Neural crest cell (in vitro differentiated cells): ENCODE measurements around the gene DUSP22. TPM values are rescaled to one million over a fixed set of nuclear protein-coding genes. Genes with fewer than 3 reads are reported as not detected.

Source experiments
- DNase-seq: peaks from one replicate; pipeline ENCODE4 v3.0.0; 2021; ENCODE audit warnings: low read depth, mixed read lengths, low spot score
- H3K27ac Mint-ChIP-seq: one replicate; pipeline ENCODE4 v1.8.0; 2021; ENCODE audit warnings: mild to moderate bottlenecking, mixed read lengths; ENCODE audit not compliant: unreplicated experiment
- H3K27me3 Mint-ChIP-seq: 2 replicates; pipeline ENCODE4 v1.8.0; 2021; ENCODE audit warnings: low read depth, mild to moderate bottlenecking, mixed read lengths
- H3K36me3 Mint-ChIP-seq: 2 replicates; pipeline ENCODE4 v1.8.0; 2021; ENCODE audit warnings: low read depth, mild to moderate bottlenecking, mixed read lengths
- H3K4me1 Mint-ChIP-seq: 2 replicates; pipeline ENCODE4 v1.8.0; 2021; ENCODE audit warnings: mixed read lengths
- H3K4me3 Mint-ChIP-seq: one replicate; pipeline ENCODE4 v1.8.0; 2021; ENCODE audit warnings: mild to moderate bottlenecking, mixed read lengths
- H3K9me3 Mint-ChIP-seq: 2 replicates; pipeline ENCODE4 v1.8.0; 2021; ENCODE audit warnings: mixed read lengths
- CTCF ChIP-seq: fragments of 200-600 bp; sonication (generic); conservative IDR thresholded peaks from 2 replicates; pipeline ENCODE4 v1.5.0; 2021; ENCODE audit warnings: antibody characterized with exemption, mild to moderate bottlenecking
- total RNA-seq: library from RNA; stranded (reverse); gene quantifications from 2 replicates; pipeline ENCODE4 v1.2.1, GENCODE V29; 2021

The DUSP22 gene
- total RNA-seq, 1 donor from 2014 or later, result 35.1 TPM

- H3K27me3 Mint-ChIP-seq, result no peaks in the 10 kb centered on the region
- H3K9me3 Mint-ChIP-seq, result peaks cover 3% of the 10 kb centered on the region
- no peak overlapping the region for H3K27ac Mint-ChIP-seq
- no peak for TF ChIP-seq CTCF
- peaks cover 25% of the 10 kb centered on the region for H3K36me3 Mint-ChIP-seq
- H3K4me3 Mint-ChIP-seq, result no peak overlapping the region
- H3K4me1 Mint-ChIP-seq, result no peaks in the 10 kb centered on the region
- no peak for DNase-seq
Measured at GRCh38 chr6:350371-350770, 58.1 kb downstream of the DUSP22 start.

DNA sequence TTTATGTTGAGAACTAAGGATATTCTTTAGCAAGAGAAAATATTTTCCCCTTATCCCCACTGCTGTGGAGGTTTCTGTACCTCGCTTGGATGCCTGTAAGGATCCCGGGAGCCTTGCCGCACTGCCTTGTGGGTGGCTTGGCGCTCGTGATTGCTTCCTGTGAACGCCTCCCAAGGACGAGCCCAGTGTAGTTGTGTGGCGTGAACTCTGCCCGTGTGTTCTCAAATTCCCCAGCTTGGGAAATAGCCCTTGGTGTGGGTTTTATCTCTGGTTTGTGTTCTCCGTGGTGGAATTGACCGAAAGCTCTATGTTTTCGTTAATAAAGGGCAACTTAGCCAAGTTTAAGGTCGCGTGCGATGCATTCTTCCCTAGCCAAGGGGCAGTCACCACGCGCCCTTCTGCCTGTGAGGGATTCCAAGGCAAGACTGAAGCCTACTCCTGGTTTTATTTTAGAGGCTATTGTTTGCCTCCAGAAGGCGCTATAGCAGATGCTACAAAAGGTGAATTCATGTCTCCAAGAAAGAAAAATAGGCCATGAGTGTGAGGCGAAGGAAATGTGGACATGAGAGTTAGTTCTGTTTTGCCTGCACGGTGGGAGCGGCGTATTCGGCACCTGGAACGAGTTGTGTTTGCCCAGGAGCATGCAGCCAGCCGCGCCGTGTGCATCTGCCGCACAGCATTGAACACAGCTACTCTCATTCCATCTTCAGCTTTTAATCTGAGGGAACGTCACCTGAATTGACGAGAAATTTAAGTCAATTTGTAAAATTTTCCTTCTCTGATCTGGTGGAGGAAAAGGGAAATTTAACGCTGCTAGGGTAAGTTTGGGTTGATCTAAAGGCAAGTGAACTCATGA is 59.0 kb downstream of the DUSP22 start:
- Mint-ChIP-seq H3K4me3 (no peak overlapping the region), H3K36me3 (peaks cover 19% of the 10 kb centered on the region), H3K27me3 (no peaks in the 10 kb centered on the region), H3K4me1 (peaks cover 3% of the 10 kb centered on the region), H3K9me3 (peaks cover 3% of the 10 kb centered on the region), H3K27ac (no peak overlapping the region)
- DNase-seq, result no peak
- TF ChIP-seq CTCF, result no peak

GRCh38 chr6:351867-352289 is 59.6 kb downstream of the DUSP22 start:
- Mint-ChIP-seq H3K4me3 (no peak overlapping the region), H3K9me3 (peaks cover 3% of the 10 kb centered on the region), H3K27me3 (no peaks in the 10 kb centered on the region), H3K36me3 (peaks cover 19% of the 10 kb centered on the region), H3K27ac (no peak overlapping the region), H3K4me1 (peaks cover 3% of the 10 kb centered on the region)
- no peak for TF ChIP-seq CTCF
- DNase-seq, result no peak

- no peaks in the 10 kb centered on the region for H3K27me3 Mint-ChIP-seq
- DNase-seq, result no peak
- no peak for TF ChIP-seq CTCF
- H3K4me3 Mint-ChIP-seq, result no peak overlapping the region
- peaks cover 3% of the 10 kb centered on the region for H3K9me3 Mint-ChIP-seq
- peaks cover 17% of the 10 kb centered on the region for H3K36me3 Mint-ChIP-seq
- H3K4me1 Mint-ChIP-seq, result peaks cover 3% of the 10 kb centered on the region
- no peak overlapping the region for H3K27ac Mint-ChIP-seq
Measured at GRCh38 chr6:352474-352873, 60.2 kb downstream of the DUSP22 start.

DNA sequence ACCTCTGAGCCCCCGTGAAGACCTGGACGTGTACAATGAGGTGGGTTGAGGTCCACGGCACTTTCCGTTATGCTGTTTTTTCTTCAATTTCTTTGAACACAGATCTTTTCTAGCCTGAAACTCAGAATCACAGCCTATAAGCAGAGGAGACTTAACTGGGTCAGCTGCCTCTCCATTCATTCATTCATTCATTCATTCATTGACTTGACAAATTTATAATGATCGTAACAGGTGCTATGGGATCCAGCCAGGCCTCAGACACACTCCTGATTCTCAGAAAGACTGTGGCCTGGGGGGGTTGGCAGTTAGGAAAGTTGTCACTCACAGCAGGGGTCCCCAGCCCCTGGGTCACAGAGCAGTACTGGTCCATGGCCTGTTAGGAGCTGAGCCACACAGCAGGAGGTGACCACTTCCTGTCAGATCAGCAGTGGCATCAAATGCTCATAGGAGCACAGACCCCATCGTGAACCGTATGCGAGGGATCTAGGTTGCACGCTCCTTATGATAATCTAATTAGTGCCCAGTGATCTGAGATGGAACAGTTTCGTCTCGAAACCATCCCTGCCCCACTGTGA is 60.7 kb downstream of the DUSP22 start:
- Mint-ChIP-seq H3K27me3 (no peaks in the 10 kb centered on the region), H3K27ac (no peak overlapping the region), H3K36me3 (peaks cover 13% of the 10 kb centered on the region), H3K4me3 (no peak overlapping the region), H3K9me3 (peaks cover 3% of the 10 kb centered on the region), H3K4me1 (peaks cover 3% of the 10 kb centered on the region)
- no peak for DNase-seq
- TF ChIP-seq CTCF, result no peak
